ENCODE data around the gene ADGRL3.

GRCh38 chr4:61520166-61520565, 320.0 kb downstream of the ADGRL3 start:
- TF ChIP-seq POLR2A (IDR thresholded peaks at IDR 0.05): no peak
- TF ChIP-seq CTCF (IDR thresholded peaks at IDR 0.05): no peak
